Osteocyte (in vitro differentiated cells): ENCODE measurements around the gene NOC4L. TPM values are rescaled to one million over a fixed set of nuclear protein-coding genes. Genes with fewer than 3 reads are reported as not detected.

Source experiments
- DNase-seq: peaks from one replicate; pipeline ENCODE4 v3.0.0; 2021; ENCODE audit warnings: mixed read lengths; ENCODE audit not compliant: unreplicated experiment; ENCODE audit errors: extremely low spot score
- H3K27ac Mint-ChIP-seq: one replicate; pipeline ENCODE4 v1.8.0; 2021; ENCODE audit warnings: mild to moderate bottlenecking, mixed read lengths; ENCODE audit not compliant: unreplicated experiment
- H3K27me3 Mint-ChIP-seq: one replicate; pipeline ENCODE4 v1.8.0; 2021; ENCODE audit warnings: mixed read lengths; ENCODE audit not compliant: unreplicated experiment
- H3K36me3 Mint-ChIP-seq: one replicate; pipeline ENCODE4 v1.8.0; 2021; ENCODE audit warnings: mixed read lengths; ENCODE audit not compliant: unreplicated experiment
- H3K4me1 Mint-ChIP-seq: one replicate; pipeline ENCODE4 v1.8.0; 2021; ENCODE audit warnings: mixed read lengths; ENCODE audit not compliant: unreplicated experiment
- H3K4me3 Mint-ChIP-seq: one replicate; pipeline ENCODE4 v1.8.0; 2021; ENCODE audit warnings: mild to moderate bottlenecking, moderate library complexity, mixed read lengths; ENCODE audit not compliant: unreplicated experiment
- H3K9me3 Mint-ChIP-seq: one replicate; pipeline ENCODE4 v1.8.0; 2021; ENCODE audit warnings: mixed read lengths; ENCODE audit not compliant: unreplicated experiment
- total RNA-seq: library from RNA; stranded (reverse); gene quantifications from 2 replicates; pipeline ENCODE4 v1.2.1, GENCODE V29; 2021
- TF ChIP-seq, protein P1 (sequence below): fragments of 200-600 bp; sonication (generic); IDR thresholded peaks from 2 replicates; pipeline ENCODE4 v1.5.0; 2021; ENCODE audit warnings: antibody characterized with exemption, mild to moderate bottlenecking, moderate library complexity

NOC4L gene
- total RNA-seq, 1 donor from 2014 or later, result 21.4 TPM

DNA sequence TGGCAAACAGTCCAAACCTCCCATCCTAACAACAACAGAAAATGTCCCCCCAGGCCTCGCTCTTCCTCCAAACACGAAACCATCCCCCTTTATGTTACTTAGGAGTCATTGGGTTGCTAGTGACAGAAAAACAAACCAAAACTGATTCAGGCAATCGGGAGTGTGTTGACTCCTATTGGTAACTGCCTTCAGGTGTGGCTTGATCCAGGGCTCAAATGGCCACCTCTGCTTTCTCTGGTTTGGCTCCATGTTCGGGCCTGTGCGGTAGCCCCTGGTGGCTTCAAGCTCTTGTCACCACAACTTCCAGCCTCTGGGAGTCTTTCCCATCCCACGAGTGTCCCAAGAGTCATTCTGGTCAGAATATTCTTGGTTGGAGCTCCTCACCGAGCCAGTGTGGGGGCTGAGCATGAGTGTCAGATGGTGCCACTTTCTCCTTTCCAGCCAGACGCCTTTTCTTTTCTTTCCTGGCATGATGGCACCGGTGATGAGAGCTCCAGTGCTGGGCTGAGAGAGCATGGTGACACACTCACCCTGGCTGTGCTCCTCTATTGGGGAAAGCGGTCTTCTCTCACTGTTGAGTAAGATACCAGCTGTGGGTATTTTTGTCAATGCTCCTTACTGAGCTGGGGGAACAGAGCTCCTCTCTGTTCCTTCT lies 38.6 kb downstream of the NOC4L start:
- TF ChIP-seq, protein P1, sequence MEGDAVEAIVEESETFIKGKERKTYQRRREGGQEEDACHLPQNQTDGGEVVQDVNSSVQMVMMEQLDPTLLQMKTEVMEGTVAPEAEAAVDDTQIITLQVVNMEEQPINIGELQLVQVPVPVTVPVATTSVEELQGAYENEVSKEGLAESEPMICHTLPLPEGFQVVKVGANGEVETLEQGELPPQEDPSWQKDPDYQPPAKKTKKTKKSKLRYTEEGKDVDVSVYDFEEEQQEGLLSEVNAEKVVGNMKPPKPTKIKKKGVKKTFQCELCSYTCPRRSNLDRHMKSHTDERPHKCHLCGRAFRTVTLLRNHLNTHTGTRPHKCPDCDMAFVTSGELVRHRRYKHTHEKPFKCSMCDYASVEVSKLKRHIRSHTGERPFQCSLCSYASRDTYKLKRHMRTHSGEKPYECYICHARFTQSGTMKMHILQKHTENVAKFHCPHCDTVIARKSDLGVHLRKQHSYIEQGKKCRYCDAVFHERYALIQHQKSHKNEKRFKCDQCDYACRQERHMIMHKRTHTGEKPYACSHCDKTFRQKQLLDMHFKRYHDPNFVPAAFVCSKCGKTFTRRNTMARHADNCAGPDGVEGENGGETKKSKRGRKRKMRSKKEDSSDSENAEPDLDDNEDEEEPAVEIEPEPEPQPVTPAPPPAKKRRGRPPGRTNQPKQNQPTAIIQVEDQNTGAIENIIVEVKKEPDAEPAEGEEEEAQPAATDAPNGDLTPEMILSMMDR, result no peak
- Mint-ChIP-seq H3K9me3 (no peaks in the 10 kb centered on the region), H3K36me3 (no peaks in the 10 kb centered on the region), H3K4me1 (peaks cover 1% of the 10 kb centered on the region), H3K4me3 (no peak overlapping the region), H3K27ac (no peak overlapping the region), H3K27me3 (peaks cover 60% of the 10 kb centered on the region)
- no peak for DNase-seq

DNA sequence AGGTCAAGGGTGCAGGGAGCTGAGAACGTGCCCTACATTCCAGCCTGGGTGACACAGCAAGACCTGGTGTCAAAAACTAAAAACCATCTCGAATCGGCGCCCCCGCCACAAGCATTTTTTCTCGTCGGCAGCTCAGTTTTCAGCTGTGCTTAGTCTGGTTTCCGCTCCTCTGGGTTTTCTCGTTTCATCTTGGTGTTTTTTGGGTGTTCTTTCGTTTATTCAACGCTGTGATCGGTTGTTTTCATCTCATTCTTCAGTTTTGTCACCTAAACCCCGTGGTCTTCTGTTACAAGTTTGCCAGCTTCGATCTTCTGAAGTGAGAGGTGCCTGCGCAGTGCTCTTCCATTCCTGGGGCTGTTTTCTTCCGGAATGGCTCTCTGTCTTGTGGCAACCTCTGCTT lies 41.4 kb downstream of the NOC4L start:
- peaks cover 7% of the 10 kb centered on the region for H3K4me1 Mint-ChIP-seq
- H3K27ac Mint-ChIP-seq, result no peak overlapping the region
- DNase-seq, result no peak
- H3K9me3 Mint-ChIP-seq, result no peaks in the 10 kb centered on the region
- TF ChIP-seq, protein P1, result no peak
- H3K36me3 Mint-ChIP-seq, result no peaks in the 10 kb centered on the region
- no peak overlapping the region for H3K4me3 Mint-ChIP-seq
- H3K27me3 Mint-ChIP-seq, result peaks cover 44% of the 10 kb centered on the region

DNA sequence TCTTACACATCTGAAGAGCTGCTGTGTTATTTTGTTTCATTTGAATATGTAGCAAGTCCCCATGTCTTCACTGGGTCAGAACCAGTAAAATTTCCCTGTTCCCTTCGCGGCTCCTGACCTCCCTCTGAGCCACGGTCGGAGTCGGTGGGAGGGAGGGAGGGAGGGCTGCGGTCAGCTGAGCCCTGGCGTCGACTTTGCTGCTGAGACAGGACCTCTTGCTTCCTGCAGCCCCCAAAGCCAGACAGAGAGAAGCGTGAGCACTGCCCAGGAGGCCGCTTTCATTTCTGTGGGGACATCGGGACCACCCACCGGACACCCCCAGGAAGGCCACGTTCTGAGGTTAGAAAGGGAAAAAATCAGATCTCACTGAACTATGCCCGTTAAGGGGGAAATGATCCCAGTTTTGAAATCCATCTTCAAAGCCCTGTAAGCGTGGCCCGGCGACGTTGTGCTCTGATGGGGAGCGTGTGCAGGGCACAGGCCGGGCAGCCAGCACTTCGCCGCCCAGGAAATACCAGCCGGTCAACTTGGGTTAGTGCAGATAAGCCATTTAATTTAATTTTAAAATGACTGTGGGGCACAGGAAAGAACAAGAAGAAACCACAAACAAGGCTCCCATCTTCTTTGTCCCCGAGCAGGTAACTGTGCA lies 42.1 kb downstream of the NOC4L start:
- no peak for DNase-seq
- TF ChIP-seq, protein P1, result no peak
- Mint-ChIP-seq H3K36me3 (no peaks in the 10 kb centered on the region), H3K4me3 (no peak overlapping the region), H3K4me1 (peaks cover 7% of the 10 kb centered on the region), H3K27ac (no peak overlapping the region), H3K9me3 (no peaks in the 10 kb centered on the region), H3K27me3 (peaks cover 47% of the 10 kb centered on the region)

DNA sequence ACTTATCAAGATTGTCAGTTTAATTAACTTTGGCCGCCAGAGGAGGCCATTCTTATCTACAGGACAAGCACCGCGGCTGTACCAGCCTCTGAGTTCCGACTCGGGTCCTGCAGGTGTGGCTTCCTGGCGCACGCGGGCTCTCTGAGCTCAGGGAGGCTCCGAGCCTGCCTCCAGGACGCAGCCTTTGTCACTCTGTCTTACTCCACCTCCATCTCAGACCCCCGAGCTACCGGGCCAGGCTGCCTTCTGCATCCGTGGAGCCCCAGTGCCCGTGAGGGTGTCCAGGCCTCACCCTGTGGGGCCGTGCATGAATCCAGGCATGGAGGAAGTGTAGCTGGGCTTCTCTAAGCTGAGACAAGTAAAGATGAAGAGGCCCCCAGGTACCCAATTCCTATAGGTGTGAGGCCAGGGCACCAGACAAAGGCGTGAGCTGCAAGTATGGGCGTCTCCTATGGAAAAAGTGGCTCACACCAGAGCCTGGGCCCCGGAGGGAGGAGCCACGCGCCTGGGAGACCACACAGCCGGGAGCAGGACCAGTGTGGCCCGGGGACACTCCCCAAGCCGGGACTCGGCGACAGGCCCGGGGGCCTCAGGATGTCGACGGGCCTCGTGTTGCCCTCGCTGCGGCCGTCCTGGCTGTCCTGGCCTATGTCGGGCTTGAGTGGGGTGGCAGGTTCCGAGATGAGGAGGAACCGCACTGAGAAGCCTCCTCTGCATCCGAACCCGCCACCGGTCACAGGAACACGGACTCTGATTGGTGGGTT lies 42.8 kb downstream of the NOC4L start:
- DNase-seq, result no peak
- TF ChIP-seq, protein P1, result no peak
- H3K36me3 Mint-ChIP-seq, result no peaks in the 10 kb centered on the region
- no peak overlapping the region for H3K27ac Mint-ChIP-seq
- no peaks in the 10 kb centered on the region for H3K9me3 Mint-ChIP-seq
- H3K27me3 Mint-ChIP-seq, result peaks cover 47% of the 10 kb centered on the region
- no peak overlapping the region for H3K4me3 Mint-ChIP-seq
- peaks cover 7% of the 10 kb centered on the region for H3K4me1 Mint-ChIP-seq
